ENCODE data around the gene LHX3.

- no peak for TF ChIP-seq CTCF (conservative IDR thresholded peaks at IDR 0.05; ENCODE audit: low read depth, low read length)
- TF ChIP-seq EZH2phosphoT487 (IDR thresholded peaks at IDR 0.05; ENCODE audit: borderline replicate concordance, low read length) = no peak
These were observed 38.7 kb upstream of the LHX3 start for GRCh38 chr9:136243631-136244030.
